ENCODE results near the gene PTPN18.

DNA sequence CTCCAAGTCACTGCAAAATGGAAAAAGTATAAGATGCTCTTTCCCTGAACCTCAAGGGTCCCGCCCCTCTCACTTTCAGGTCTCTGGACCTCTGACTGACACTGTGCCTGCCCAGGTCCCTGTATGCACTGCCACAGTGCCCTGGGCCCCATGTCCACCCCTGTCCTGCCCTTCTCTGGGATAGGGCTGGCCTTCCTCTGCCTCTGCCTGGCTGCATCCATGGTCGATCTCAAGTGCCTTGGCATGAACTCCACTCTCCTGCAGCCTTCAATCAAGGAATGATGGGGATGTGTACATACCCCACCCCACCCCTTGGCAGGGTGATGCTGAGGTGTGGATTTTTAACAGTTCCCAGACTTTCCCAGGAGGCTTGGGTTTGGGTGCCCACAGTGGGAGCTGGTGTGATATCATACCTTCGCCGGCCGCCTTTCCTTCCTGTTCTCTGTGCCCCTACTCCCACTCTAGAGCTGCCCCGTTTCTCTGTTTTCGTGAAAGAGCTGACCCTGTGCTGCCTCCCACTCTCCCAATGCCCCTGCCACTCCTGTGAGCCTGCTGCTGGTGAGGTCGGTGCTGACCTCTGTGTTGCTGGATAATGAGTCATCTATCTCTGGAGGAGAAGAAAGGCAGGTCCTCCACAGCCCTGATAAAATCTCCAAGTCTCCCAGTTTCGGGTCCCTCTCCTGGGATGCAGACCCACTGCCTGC lies 18.9 kb downstream of the PTPN18 start:
- TF ChIP-seq CTCF (IDR thresholded peaks at IDR 0.05) (no peak), POLR2A (IDR thresholded peaks at IDR 0.05) (no peak)

All from heart left ventricle (tissue), 13 donors.